Inflammatory macrophage treated with lipopolysaccharide for 1 hour (primary cell): ENCODE measurements around the gene PTCH2.
"Not testable (repeated sequence)": the region's sequence is repeated elsewhere in the genome, so short reads cannot be mapped to it uniquely, and the experiment has no call there.

Experiments
- DNase-seq, 2 donors: peaks; one replicate each; pipeline ENCODE4 v3.0.0-alpha.2; 2020 to 2022

PTCH2 gene

GRCh38 chr1:44819196-44819607, 23.9 kb downstream of the PTCH2 start:
- no peak for DNase-seq

GRCh38 chr1:44817771-44818495, 25.1 kb downstream of the PTCH2 start:
- no peak for DNase-seq

GRCh38 chr1:44817307-44817706, 25.7 kb downstream of the PTCH2 start:
- no peak for DNase-seq

DNA sequence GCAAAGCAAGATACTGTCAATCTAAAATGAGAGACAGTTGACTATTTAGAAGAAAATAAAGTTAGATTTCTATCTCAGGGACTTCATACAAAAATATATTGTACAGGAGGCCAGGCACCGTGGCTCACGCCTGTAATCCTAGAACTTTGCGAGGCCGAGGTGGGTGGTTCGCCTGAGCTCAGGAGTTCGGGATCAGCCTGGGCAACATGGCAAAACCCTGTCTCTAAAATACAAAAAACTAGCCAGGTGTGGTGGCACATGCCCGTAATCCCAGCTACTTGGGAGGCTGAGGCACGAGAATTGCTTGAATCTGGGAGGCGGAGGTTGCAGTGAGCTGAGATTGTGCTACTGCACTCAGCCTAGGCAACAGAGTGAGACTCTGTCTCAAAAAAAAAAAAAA, 27.1 kb downstream of the PTCH2 start:
- DNase-seq = not testable (repeated sequence)

DNA sequence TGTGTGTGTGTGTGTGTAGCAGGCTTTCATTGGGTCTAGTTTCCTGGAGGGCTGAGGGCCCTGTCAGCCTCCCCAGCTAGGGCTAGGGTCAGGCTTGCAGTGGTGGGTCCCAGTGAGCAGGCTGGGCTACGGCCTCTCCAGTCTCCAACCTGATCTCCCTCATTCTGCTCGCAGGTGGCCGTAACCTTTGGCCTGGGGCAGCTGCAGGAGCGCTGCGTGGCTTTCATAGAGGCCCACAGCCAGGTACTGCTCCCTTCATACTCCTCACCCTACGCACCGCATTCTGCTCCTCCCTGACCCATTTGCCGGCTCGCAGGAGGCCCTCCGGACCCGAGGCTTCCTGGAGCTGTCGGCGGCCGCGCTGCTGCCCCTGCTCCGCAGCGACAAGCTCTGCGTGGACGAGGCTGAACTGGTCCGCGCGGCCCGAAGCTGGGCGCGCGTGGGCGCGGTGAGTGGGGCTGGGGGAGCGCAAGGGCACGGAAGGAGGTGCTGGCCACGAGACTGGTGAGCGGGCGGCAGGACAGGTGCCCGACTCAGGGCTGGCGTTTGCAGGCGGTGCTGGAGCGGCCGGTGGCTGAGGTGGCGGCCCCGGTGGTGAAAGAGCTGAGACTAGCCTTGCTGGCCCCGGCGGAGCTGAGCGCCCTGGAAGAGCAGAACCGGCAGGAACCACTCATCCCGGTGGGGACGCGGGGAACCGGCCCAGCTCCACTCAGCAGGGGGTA, 30.1 kb downstream of the PTCH2 start:
- DNase-seq = no peak

- no peak for DNase-seq
Observed at GRCh38 chr1:44811234-44811633, 31.8 kb downstream of the PTCH2 start.

GRCh38 chr1:44810762-44811105, 32.3 kb downstream of the PTCH2 start:
- not testable (repeated sequence) for DNase-seq

- peak; percentile 47 to 61 for DNase-seq
Observed at GRCh38 chr1:44810101-44810761, 32.8 kb downstream of the PTCH2 start.

GRCh38 chr1:44808938-44809917, 33.8 kb downstream of the PTCH2 start:
- peak; percentile 78 to 87 for DNase-seq

GRCh38 chr1:44808063-44808937, 34.8 kb downstream of the PTCH2 start, which contains the start of gene BTBD19:
Gene BTBD19 (plus strand): TSS chr1:44808523. CDS start chr1:44808821, 298 bp downstream.
- peak in 1 of 2 donors; percentile 94 for DNase-seq

GRCh38 chr1:44807364-44808062, 35.5 kb downstream of the PTCH2 start:
- DNase-seq = peak; percentile 98 to 100

DNA sequence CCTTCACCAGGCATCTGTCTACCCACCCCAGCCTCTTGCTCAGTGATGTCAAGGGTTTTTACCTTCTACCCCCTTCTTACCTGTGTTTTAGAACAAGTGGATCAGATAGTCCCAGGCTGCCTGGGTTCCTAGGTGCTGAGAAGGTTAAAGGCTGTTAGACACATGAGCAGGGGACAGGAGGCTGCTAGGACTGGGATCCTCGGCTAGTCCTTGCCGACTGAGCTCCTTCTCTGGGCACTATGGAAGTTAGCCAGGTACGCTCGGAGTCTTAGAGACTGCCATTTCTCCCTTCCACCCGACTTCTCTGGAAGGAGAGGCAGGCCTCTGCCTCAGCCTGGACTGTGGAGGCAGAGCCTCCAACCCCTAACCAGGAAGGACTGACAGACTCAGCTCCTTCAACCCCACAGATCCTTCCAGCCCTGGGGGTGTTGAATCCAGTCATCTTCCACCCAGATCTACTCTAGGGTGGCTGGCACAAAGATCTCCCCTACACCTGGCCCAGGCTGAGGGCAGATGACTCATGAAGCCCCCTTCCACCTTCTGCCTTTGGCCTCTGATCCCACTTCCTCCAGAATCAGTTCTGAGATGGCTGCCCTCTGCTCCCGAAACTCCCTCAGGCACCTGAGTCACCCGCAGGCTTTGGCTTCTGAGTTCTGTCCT, 36.2 kb downstream of the PTCH2 start, which contains the start of gene DYNLT4:
DYNLT4 (minus strand) TSS at position 648 of the 660 bp plus-strand sequence. CDS start 683 bp downstream, outside the sequence.
- DNase-seq = no peak

DNA sequence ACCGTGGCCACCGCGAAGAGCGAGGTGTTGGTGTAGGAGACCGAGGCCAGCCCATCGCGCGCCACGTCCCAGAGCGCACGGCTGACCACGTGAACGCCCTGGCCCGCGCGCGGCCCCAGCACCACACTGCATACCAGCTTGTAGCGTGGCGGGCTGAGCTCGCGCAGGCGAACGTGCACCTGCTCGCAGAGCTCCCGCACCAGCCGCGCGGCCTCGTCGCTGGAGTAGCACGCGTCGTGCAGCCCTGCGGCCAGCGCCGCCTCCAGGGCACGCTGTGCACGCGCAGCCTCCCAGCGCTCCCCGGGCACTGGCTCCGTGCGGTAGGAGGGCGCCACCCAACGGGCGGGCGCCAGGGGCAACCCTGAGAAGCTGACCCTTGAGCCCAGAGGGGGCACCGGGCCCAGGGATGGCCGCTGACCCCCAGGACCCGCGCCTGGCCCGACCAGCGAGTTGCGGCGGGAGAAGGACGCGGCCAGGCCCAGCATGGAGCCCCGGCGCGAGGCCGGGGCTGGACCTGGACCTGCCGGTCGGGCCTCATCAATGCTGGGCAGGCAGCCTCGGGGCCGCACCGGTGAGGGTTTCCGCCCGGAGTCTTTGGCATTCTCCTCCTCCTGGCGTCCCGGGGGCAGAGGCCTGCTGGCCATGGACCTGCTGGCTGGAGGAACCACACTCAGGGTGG, 36.9 kb downstream of the PTCH2 start:
- no peak for DNase-seq

DNA sequence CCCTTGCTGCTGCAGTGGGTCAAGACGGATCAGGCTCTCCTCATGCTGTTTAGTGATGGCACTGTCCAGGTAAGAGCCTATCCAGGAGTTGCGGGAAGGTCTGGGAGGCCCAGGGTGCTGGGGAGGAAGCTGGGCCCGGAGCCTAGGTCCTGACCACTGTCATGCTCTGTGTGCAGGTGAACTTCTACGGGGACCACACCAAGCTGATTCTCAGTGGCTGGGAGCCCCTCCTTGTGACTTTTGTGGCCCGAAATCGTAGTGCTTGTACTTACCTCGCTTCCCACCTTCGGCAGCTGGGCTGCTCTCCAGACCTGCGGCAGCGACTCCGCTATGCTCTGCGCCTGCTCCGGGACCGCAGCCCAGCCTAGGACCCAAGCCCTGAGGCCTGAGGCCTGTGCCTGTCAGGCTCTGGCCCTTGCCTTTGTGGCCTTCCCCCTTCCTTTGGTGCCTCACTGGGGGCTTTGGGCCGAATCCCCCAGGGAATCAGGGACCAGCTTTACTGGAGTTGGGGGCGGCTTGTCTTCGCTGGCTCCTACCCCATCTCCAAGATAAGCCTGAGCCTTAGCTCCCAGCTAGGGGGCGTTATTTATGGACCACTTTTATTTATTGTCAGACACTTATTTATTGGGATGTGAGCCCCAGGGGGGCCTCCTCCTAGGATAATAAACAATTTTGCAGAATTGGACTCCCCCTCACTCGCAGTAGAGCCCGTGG, 37.6 kb downstream of the PTCH2 start:
- no peak for DNase-seq

DNA sequence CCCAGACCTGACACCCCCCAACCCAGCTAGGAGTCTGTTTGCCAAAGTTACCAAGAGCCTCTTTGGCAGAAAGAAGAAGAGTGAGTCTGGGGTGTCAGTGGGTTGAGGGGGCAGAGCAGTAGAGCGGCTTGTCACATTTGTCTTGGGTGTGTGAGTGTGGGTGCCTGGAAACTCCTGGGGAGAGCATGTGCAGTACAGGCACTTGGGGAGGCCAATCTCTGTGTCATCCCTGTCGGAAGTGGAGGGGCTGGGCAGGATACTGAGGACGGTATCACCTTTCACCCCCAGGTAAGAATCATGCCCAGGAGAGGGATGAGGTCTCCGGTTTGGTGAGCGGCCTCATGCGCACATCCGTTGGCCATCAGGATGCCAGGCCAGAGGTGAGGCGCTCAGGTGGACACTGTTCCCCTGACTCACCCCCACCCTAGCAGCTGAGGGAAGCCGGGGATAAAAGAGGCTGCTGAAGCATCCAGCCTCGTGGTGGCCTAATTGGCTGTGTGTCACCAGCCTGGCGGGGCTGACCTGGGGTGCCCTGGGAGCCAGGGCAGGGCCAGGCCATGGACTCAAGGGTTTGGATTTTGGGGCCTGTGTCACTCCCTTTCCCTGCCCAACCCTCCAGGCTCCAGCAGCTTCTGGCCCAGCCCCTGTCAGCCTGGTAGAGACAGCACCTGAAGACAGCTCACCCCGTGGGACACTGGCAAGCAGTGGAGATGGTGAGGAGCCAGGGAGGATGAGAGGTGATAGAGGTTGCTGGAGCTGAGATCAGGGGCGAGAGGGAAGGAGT, 39.5 kb downstream of the PTCH2 start:
- DNase-seq = no peak

DNA sequence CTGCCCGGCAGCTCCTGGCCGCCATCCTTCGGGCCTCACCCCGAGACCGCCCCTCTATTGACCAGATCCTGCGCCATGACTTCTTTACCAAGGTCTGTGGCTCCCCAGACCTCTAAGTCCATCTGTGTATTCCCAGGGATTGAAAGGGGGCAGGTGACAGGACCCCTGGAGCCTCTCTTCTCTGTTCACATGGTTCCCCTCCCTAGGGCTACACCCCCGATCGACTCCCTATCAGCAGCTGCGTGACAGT, 40.1 kb downstream of the PTCH2 start:
- DNase-seq = no peak

GRCh38 chr1:44802306-44803061, 40.6 kb downstream of the PTCH2 start:
- DNase-seq = no peak
